Cardiac fibroblast (primary cell): ENCODE results near the gene ELMO1.

Experiments
- DNase-seq, 2 donors: peaks; one replicate each; pipeline versions ENCODE4 v3.0.0 to v3.0.0-alpha.2; 2010; ENCODE audit warnings: low read depth in 2 of 2
- H3K4me3 ChIP-seq, 2 donors: replicated peaks in 1 of 2; 1 replicate in 1 of 2; 2 replicates in 1 of 2; pipeline ENCODE4 v1.5.1; 2011; ENCODE audit warnings: low read depth in 2 of 2, low read length in 2 of 2, mild to moderate bottlenecking in 2 of 2, moderate library complexity in 1 of 2
- TF ChIP-seq, protein P1 (sequence below): IDR thresholded peaks from one replicate; pipeline ENCODE4 v1.5.1; 2011; ENCODE audit warnings: low read depth, mild to moderate bottlenecking, low read length, inconsistent platforms

The ELMO1 gene

DNA sequence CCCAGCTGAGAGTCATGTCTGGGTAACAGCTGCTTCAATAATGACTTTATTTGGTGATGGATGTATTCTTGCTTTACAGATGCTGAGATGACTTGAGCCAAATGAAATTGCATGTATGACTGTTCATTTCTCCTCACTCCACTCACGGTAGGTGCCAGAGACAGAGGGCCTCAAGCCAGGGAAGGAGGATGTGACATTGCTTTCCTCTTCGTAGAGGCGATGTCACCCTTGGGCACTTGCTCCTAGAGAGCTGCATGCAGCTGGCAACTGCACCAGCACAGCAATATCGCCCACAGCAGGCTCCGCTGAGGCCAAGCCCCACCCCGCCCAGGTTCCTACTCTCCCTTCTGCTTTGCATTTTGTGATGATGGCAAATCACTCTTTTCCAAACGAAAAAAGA, 607.8 kb downstream of the ELMO1 start:
- TF ChIP-seq, protein P1, sequence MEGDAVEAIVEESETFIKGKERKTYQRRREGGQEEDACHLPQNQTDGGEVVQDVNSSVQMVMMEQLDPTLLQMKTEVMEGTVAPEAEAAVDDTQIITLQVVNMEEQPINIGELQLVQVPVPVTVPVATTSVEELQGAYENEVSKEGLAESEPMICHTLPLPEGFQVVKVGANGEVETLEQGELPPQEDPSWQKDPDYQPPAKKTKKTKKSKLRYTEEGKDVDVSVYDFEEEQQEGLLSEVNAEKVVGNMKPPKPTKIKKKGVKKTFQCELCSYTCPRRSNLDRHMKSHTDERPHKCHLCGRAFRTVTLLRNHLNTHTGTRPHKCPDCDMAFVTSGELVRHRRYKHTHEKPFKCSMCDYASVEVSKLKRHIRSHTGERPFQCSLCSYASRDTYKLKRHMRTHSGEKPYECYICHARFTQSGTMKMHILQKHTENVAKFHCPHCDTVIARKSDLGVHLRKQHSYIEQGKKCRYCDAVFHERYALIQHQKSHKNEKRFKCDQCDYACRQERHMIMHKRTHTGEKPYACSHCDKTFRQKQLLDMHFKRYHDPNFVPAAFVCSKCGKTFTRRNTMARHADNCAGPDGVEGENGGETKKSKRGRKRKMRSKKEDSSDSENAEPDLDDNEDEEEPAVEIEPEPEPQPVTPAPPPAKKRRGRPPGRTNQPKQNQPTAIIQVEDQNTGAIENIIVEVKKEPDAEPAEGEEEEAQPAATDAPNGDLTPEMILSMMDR: no peak
- H3K4me3 ChIP-seq: no peak overlapping the region
- DNase-seq: no peak

DNA sequence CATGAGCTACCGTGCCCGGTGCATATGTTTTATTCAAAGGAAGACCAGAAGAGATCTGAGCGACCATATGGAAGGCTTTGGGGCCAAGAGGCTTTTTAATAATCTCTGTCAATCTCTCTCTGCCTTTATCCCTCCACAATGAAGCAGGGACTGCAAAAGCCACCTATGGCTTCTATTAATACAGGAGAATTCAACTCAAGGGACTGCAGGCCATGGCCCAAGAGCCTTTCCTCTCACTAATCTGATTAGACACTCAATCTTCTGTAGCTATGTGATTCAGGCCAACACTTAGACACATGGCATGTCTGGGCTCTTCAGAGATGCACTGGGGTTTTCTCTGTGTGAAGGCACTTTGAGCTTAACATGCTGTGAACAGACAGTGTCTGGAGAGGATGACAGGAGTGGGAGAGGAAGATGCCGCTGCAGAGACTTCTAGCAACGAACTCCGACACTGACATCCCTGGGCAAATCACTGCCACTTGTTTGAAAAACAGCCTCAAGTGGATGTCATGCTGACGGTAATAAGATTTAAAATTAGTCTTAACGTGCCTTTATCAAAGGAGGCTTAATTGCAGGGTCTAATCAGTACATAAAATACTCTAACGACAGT, 609.9 kb downstream of the ELMO1 start:
- TF ChIP-seq, protein P1: no peak
- DNase-seq: no peak
- no peak overlapping the region for H3K4me3 ChIP-seq

DNA sequence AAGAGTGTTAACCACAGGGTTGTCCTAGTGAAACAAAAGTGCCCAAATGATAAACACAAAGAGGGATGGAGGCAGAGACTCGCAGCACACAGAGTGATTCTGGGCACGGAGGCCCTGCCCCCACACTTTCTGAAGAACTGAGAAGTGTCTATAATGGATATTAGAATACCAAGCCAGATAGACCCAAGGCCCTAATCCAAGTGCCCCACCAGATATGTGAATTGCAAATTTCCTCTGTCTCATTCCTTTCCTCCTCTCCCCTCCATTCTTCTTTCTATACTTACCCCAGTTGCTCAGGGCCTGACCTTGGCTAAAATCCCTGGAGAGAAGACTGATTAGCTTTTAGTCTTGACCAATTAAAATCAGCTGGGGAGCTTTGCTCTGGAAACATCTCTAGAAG, 617.6 kb downstream of the ELMO1 start:
- TF ChIP-seq, protein P1: no peak

DNA sequence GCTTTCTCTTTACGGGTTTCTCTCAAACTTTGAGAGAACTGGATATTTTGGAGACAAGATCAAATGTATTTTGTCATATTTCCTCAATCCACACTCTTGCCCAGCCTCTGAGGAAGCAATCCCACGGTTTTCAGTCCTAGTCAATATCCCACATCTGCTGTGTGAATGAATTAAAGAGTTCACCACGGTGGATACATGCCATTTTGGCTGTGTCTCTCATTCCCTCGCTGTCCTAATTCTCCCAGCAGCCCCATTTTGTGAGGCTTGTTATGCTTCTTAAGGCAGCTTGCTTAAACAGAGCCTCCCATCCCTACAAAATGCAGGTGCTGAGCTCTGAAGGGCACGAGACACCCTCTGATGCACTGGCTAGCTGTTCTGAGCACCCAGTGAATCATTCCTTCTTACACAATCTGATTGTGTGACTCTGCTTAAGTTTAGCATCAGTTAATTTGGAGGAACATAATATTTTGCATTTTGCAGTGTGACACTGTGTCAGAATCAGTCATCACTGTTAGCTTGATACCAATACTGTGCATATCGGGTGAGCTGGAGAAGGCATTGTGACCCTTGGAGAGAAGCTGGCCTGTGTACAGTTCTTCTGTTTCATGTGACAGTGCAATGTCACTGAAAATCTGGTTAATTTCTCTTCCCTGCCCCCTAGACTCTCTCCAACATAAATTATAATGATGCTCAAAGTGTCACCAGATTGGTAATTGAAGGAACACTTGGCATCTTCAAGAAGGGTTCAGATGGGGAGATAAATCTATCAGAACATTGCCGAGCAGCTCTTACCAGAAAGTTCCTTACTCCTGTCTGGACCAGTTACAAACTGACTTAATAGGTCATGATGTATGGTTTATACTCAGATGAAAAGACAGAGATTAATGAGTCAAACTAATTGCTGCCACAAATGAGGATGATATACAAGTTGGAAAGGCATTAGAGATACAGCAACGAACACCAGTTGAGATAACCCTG, 620.6 kb downstream of the ELMO1 start:
- H3K4me3 ChIP-seq: no peak overlapping the region
- no peak for DNase-seq
- TF ChIP-seq, protein P1: no peak

More for the DNA sequence above, 617.6 kb downstream of the ELMO1 start:
- H3K4me3 ChIP-seq: no peak overlapping the region
- no peak for DNase-seq

DNA sequence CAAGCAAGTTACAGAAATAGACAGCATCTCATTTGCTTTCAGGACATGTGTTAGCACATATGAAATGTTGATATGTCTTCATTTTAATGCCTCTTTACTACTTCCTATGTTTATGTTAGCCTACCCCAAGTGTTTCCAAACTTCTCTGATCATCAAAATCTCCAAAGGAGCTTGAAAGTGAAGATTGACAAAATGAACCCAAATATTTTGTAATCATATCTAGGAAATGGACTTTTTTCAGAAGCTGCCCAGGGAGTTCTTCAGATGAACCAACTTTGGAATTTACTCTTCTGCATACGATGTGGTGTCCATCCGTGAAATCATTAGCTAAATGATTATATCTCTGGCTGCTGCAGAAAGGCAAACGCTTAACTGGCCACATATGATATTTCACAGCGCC, 623.2 kb downstream of the ELMO1 start:
- H3K4me3 ChIP-seq: no peak overlapping the region
- TF ChIP-seq, protein P1: no peak
- no peak for DNase-seq

DNA sequence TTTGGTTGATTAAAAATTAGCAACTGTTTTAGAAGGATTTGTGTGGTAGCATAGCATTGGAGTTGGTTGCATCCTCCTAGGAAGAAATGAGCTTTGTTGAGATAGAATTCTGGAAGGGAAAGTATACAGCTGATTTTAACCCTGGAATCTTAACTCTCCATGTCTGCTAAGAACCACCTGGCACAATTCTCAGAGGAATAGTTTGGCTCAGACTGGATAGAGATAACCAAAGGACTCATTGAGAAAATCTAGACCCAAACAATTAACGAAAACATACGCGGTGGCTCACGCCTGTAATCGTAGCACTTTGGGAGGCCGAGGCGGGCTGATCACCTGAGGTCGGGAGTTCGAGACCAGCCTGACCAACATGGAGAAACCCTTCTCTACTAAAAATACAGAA, 625.3 kb downstream of the ELMO1 start:
- TF ChIP-seq, protein P1: no peak
- DNase-seq: no peak

More for the DNA sequence above, 625.3 kb downstream of the ELMO1 start:
- H3K4me3 ChIP-seq: no peak overlapping the region
